ENCODE measurements around the gene KRT78.

DNA sequence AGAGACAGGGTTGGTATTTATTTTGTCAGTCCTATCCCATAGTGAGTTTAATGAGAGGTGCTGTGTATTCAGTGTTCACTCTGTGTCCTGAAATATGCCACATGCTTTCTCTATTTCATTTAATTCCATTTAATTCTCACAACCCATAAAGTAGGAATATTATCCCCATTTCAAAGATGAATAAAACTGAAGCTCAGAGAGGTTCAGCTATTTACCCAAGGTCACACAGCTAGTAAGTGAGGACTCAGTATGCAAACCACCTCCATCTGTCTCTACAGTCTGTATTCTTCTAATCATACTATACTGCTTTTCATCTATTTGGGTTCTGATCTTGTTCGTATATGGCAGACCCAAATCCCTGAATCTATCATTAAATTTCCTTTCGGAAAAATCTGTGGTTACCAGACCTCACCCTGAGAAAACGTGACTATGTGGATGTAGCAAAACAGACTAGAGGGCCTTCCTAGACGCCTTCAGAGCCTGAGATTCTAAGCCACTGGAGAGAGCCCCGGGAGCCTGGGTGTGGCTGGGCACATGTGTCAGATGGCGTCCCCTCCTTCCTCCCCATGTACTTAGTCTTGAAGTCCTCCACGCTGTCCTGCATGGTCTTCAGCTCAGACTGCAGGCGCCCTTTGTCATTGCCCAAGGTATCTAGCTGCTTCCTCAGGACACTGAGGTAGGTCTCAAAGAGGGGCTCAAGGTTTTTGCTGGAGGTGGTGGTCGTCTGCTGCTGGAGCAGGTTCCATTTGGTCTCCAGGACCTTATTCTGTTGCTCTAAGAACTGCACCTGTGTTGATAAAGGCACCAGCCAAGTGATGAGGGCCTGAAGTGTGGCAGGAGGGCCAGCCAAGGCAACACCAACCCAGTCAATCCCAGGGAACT lies 37.4 kb downstream of the KRT78 start:
- no peak for TF ChIP-seq EP300 (IDR thresholded peaks at IDR 0.05; ENCODE audit: low read depth in 2 of 2, low read length in 2 of 2)
- TF ChIP-seq EP300 (CRISPR knock-in tag; IDR thresholded peaks at IDR 0.05; ENCODE audit: borderline replicate concordance): no peak
- no peak for TF ChIP-seq NFE2L1 (CRISPR knock-in tag; IDR thresholded peaks at IDR 0.05; ENCODE audit: borderline replicate concordance)
- TF ChIP-seq TBL1XR1 (IDR thresholded peaks at IDR 0.05; ENCODE audit: borderline replicate concordance, low read length, partially characterized antibody): no peak
- TF ChIP-seq RBM22 (optimal IDR thresholded peaks at IDR 0.05; ENCODE audit: low read length): no peak
- TF ChIP-seq, protein P1, sequence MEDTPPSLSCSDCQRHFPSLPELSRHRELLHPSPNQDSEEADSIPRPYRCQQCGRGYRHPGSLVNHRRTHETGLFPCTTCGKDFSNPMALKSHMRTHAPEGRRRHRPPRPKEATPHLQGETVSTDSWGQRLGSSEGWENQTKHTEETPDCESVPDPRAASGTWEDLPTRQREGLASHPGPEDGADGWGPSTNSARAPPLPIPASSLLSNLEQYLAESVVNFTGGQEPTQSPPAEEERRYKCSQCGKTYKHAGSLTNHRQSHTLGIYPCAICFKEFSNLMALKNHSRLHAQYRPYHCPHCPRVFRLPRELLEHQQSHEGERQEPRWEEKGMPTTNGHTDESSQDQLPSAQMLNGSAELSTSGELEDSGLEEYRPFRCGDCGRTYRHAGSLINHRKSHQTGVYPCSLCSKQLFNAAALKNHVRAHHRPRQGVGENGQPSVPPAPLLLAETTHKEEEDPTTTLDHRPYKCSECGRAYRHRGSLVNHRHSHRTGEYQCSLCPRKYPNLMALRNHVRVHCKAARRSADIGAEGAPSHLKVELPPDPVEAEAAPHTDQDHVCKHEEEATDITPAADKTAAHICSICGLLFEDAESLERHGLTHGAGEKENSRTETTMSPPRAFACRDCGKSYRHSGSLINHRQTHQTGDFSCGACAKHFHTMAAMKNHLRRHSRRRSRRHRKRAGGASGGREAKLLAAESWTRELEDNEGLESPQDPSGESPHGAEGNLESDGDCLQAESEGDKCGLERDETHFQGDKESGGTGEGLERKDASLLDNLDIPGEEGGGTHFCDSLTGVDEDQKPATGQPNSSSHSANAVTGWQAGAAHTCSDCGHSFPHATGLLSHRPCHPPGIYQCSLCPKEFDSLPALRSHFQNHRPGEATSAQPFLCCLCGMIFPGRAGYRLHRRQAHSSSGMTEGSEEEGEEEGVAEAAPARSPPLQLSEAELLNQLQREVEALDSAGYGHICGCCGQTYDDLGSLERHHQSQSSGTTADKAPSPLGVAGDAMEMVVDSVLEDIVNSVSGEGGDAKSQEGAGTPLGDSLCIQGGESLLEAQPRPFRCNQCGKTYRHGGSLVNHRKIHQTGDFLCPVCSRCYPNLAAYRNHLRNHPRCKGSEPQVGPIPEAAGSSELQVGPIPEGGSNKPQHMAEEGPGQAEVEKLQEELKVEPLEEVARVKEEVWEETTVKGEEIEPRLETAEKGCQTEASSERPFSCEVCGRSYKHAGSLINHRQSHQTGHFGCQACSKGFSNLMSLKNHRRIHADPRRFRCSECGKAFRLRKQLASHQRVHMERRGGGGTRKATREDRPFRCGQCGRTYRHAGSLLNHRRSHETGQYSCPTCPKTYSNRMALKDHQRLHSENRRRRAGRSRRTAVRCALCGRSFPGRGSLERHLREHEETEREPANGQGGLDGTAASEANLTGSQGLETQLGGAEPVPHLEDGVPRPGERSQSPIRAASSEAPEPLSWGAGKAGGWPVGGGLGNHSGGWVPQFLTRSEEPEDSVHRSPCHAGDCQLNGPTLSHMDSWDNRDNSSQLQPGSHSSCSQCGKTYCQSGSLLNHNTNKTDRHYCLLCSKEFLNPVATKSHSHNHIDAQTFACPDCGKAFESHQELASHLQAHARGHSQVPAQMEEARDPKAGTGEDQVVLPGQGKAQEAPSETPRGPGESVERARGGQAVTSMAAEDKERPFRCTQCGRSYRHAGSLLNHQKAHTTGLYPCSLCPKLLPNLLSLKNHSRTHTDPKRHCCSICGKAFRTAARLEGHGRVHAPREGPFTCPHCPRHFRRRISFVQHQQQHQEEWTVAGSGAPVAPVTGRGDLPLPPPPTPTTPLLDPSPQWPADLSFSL (CRISPR knock-in tag; IDR thresholded peaks at IDR 0.05): no peak
- TF ChIP-seq EED (CRISPR knock-in tag; IDR thresholded peaks at IDR 0.05): no peak
- TF ChIP-seq POLR2AphosphoS5 (IDR thresholded peaks at IDR 0.05; ENCODE audit: low read depth, low read length): no peak
- TF ChIP-seq NONO (IDR thresholded peaks at IDR 0.05): no peak
- TF ChIP-seq NONO (CRISPR knock-in tag; conservative IDR thresholded peaks at IDR 0.05): no peak
- TF ChIP-seq, protein P2, sequence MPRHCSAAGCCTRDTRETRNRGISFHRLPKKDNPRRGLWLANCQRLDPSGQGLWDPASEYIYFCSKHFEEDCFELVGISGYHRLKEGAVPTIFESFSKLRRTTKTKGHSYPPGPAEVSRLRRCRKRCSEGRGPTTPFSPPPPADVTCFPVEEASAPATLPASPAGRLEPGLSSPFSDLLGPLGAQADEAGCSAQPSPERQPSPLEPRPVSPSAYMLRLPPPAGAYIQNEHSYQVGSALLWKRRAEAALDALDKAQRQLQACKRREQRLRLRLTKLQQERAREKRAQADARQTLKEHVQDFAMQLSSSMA (CRISPR knock-in tag; IDR thresholded peaks at IDR 0.05): no peak
